Activated T-helper 9 cell treated with anti-CD3 and anti-CD28 coated beads, Interleukin-2, amount 50 U/mL, for 16 hours (primary cell): Measurements from ENCODE around the gene PYGO2.
"Not testable (repeated sequence)": the region's sequence is repeated elsewhere in the genome, so short reads cannot be mapped to it uniquely, and the experiment has no call there.

ENCODE experiments used
- DNase-seq: peaks from one replicate; pipeline ENCODE4 v3.0.0-alpha.2; 2020; ENCODE audit warnings: low read depth

Gene PYGO2

GRCh38 chr1:154982341-154982740 lies 20.8 kb upstream of the PYGO2 start:
- DNase-seq = no peak

DNA sequence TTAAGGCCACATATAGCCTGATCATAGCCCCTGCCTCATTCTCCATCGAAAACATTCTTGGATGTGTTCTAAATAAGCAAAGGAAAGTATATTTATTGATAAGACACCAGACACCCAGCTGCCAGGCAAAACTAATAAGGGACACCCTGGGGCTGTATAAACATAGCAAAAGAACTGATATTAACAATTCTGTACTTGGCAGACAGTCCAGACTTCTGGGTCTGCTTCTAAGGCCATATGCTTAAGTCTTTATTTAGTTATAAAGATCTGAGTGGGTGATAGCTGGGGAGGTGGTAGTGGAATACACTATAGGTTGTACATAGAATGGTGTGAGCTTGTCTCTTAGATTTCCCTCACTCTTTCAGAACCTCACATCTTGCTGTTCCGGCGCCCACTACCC lies 16.8 kb upstream of the PYGO2 start:
- no peak for DNase-seq

DNA sequence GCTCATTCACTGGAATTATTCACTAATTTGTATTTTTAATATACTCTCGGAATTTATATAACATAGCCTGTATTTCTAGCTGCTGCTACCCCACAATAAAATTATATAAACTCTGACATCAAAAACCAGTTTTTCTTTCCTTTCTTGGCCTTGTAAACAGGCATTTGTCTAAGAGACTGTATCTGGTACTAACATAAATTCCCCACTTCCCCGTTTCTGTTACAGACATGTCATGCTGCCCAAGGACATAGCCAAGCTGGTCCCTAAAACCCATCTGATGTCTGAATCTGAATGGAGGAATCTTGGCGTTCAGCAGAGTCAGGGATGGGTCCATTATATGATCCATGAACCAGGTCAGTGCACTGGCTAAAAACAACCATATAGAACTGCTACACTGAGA lies 16.2 kb upstream of the PYGO2 start:
- DNase-seq = not testable (repeated sequence)

GRCh38 chr1:154975409-154976059 lies 14.0 kb upstream of the PYGO2 start:
- peak; percentile 54 for DNase-seq

DNA sequence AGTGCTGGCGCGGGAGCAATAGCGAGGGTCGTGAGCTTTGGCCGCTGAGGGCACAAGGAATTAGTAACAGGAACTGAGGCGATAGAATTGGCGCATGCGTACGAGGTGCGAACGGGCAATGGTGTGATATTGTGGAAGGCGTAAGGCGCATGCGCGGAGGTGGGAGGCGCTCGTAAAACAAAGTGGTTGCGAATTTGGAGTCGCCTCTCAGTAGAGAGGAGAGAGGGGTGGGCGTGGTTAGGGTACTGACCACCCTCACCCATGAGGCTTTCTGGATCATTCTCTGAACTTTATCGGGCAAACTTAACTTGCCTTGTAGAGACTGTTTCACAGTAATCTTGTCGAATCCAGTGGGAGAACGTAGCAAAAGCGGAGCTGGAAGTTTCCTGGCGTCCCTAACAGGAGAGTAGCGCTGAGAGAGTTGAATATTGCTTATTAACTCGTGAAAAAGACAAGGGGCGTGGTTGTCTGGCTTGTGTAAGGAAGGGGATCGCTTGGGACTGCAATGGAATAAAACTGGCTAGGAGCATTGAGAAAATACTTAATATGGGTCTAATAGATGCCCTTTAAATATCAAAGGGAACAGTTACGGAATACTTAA lies 13.3 kb upstream of the PYGO2 start:
- DNase-seq = peak; percentile 92

DNA sequence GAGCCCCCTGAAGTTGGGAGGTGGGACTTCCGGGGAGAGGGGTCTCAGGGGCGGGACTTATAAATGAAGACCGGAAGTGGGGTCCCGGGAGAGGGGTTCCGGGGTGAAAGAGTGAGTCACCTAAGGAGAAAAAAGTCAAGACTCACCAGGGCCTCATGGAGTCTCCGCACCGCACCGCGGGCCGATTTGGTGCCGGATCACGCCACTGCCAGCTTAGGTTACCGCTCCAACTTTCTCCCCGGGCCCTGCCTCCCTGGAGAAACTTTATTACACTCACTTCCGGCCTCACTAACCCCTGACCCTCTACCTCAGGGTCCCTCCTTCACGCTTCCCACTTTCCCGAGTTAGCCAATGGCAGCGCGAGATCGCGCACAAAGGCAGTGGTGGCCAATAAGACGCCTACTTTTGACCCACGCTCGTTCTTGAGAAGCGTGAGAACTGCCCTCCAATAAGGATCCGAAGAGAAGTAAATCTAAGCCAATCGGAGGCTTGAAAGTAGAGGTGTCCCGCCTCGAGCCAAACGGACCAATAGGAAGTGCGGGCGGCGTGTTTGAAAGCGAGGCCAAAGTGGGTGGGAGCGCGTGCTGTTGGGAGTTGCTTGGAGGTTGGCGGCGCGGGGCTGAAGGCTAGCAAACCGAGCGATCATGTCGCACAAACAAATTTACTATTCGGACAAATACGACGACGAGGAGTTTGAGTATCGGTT lies 12.7 kb upstream of the PYGO2 start, which contains the start of gene CKS1B:
Gene CKS1B (plus strand): TSS at position 580 of the 706 bp plus-strand sequence. CDS start 65 bp downstream, at position 645.
- peak; percentile 92 for DNase-seq

DNA sequence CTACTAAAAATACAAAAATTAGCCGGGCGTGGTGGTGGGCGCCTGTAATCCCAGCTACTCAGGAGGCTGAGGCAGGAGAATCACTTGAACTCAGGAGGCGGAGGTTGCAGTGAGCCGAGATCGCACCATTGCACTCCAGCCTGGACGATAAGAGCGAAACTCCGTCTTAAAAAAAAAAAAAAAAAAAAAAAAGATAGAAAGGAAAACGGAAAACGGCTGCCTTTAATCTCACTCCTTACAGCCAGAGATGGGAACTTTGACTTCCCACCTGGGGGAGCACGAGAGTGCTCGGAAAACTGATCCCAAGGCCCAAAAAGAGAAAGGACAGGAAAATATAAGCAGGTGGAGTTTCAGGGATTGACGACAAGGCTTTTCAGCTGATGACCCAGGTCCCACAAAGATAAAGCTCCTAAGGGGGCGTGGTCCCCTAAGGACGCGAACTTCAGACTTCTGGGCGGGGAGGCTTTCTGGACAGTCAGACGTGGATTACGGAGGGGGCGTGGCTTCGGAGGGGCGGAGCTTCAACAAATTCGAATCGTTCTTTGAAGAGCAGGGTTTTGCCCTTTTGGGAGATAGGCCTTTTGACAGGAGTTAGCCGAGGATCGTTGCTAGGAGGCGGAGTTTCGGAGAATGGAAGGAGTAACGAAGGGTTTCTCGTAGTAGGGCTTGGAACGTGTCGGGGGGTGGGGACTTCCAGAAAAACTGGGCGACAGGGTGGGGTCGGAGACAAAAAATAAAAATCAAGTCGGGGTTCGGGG lies 11.9 kb upstream of the PYGO2 start:
- peak; percentile 85 for DNase-seq

- DNase-seq = no peak
Observed at GRCh38 chr1:154972517-154973343, 11.1 kb upstream of the PYGO2 start.

- DNase-seq = no peak
Observed at GRCh38 chr1:154972213-154972516, 10.6 kb upstream of the PYGO2 start.

GRCh38 chr1:154971341-154971998 lies 9.9 kb upstream of the PYGO2 start:
- DNase-seq = no peak

DNA sequence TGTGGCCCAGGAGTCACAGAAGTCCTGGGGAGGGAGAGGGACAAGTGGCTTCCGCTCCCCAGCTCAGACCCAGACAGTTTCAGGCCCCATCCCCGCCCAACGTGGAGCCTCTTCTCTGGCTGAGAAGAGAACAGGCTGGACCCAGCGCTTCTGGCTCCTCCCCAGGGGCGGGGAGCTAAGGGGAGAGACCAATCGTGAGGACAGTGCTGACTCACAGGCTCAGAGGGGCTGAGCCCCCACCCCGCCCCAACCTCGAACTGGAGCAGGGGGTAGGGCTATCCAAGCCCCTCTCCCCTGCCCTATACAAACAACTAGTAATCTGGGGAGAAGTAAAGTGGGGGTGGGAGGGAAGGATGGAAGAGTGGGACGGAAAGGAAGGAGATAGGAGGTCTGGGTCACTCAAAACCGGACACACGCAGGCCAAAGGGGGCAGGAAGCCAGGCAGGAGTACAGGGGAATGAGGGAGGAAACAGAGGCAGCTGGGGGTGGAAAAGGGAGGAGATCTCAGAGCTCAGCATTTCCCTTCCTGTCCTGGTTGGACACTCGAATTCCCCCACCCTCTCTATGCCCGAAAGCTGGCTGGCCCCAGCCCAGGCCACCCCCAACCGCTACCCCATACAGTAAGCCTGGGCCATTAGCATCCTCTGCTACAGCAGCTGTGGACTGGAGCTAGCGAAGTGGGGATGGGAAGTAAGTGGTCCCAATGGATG lies 9.2 kb upstream of the PYGO2 start, which contains the start of gene SHC1:
Gene SHC1 (minus strand): TSS at position 117 of the 710 bp plus-strand sequence. CDS start 221 bp downstream, outside the sequence.
- DNase-seq = no peak

- DNase-seq = no peak
Observed at GRCh38 chr1:154969860-154970452, 8.4 kb upstream of the PYGO2 start.

DNA sequence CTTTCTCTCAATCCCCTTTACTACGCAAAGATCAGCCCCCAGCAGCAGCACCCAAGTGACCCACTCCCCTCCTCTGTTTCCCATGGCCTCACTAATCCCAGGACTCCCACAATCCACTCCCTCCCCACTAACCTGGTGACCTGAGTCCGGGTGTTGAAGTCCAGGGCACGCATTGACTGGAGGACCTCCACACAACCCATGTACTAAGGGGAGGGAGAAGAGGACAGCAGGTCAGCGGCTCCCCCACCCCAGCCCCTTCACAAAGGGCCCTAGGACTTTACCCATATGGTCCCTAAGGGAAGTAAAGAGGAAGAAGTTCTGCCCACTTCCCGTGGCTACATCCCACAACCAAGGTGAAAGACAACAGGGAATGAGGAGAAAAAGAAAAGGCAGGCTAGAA lies 7.7 kb upstream of the PYGO2 start:
- DNase-seq = no peak

GRCh38 chr1:154968731-154969130 lies 7.1 kb upstream of the PYGO2 start:
- DNase-seq = no peak

GRCh38 chr1:154967331-154967950 lies 5.9 kb upstream of the PYGO2 start:
- no peak for DNase-seq

DNA sequence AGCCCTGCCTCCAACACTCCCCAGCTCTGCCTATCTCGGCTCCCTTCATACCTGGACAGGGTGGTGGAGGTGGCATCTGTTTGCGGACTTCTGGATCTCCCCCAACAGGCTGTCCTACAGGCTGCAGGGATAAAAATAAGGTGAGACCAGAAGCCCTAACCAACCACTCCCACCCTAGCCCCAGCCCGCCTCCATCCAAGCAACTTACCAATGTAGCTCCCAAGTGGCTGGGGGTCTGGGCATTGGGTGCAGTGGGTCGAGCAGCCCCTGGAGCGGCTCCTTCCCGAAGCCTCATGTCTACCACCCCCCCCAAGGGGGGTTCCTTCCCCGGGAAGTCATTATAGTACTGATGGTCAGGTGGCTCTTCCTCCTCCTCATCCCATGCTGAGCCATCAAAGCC lies 4.5 kb upstream of the PYGO2 start:
- no peak for DNase-seq

DNA sequence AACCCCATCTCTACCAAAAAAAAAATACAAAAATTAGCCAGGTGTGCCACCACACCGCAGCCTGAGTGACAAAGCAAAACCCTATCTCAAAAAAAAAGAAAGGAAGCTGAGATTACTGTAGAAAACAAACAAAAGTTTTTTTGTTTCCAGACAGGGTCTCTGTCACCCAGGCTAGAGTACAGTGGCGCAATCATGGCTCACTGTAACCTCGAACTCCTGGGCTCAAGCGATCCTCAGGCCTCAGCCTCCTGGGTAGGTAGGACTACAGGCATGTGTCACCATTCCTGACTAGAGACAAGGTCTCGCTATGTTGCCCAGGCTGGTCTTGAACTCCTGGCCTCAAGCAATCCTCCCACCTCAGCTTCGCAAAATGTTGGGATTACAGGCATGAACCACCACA lies 2.8 kb upstream of the PYGO2 start:
- no peak for DNase-seq

DNA sequence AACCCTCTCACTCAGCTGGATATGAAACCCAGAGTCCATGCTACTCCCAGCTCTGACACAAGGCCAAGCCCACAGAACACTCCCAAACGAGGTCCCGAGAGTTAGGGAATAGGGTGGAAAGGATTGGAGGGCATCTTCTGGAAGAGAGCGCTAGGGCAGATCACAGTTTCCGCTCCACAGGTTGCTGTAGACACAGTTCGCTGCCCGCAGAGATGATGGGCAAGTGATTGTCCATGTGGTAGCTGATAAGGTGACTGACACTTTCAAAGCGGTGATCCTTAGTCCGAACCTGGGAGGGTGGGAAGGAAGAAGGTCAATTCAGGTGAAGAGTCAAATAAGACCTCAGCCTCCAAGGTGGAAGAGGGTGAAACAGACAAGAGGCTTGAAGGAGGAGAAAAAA lies 2.1 kb upstream of the PYGO2 start:
- no peak for DNase-seq

- no peak for DNase-seq
Observed at GRCh38 chr1:154962795-154963330, 1.3 kb upstream of the PYGO2 start.
